ENCODE data around the gene COL4A2. TPM values are rescaled to one million over a fixed set of nuclear protein-coding genes. Genes with fewer than 3 reads are reported as not detected.

The COL4A2 gene
- total and polyA plus RNA-seq, 5 experiments from 2014 or later = not detected

DNA sequence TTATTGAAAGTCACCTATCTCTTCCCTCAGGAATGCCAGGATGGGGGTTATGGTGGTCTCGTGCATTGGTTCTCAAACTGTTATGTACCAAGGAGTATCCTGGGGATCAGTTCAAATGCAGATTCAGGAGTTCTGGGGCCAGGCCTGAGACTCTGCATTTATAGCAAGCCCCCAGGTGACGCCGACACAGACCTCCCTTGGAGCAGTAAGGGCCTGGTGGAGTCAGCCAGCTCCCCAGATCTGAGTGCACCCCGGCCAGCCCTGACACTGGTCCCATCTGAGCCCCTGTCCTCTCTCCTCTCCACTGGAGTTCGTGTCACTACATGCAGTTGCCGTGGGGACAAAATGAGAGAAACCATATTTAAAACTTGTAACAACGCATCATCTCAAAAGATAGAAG is 112.9 kb downstream of the COL4A2 start:
- no peak overlapping the region for H3K27ac Mint-ChIP-seq
- peaks cover 55 to 100% (median 75%) of the 10 kb centered on the region in 5 donors for H3K27me3 Mint-ChIP-seq
- peaks cover 9 to 14% (median 12%) of the 10 kb centered on the region in 4 donors for H3K4me1 Mint-ChIP-seq
- DNase-seq = no peak
- no peaks in the 10 kb centered on the region for H3K9me3 Mint-ChIP-seq
- no peak for ATAC-seq
- H3K4me3 Mint-ChIP-seq = no peak overlapping the region
- POLR2A ChIA-PET = no interaction called here
- no peaks in the 10 kb centered on the region for H3K36me3 Mint-ChIP-seq

DNA sequence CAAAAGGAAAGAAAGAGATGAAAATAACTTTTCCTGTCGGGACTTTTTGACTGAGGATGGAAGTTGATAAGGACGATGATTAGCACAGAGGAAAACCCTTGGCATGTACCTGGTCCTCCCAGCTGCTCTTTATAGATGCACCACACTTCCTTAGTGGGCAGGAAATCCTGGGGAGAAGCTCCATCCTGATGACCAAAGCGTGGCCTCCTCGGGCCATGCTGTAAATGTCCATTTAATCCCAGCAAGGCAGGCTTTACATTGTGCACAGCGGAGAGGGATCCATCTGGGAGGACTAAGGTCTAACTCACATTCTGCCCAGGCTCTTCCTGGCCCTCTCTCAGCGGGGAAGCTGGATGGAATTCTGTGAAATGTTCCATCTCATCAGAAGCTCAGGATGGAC is 113.5 kb downstream of the COL4A2 start:
- H3K27me3 Mint-ChIP-seq = peaks cover 57 to 100% (median 79%) of the 10 kb centered on the region in 5 donors
- peaks cover 9 to 14% (median 12%) of the 10 kb centered on the region in 4 donors for H3K4me1 Mint-ChIP-seq
- no peak overlapping the region for H3K4me3 Mint-ChIP-seq
- POLR2A ChIA-PET = no interaction called here
- H3K36me3 Mint-ChIP-seq = no peaks in the 10 kb centered on the region
- no peaks in the 10 kb centered on the region for H3K9me3 Mint-ChIP-seq
- no peak overlapping the region for H3K27ac Mint-ChIP-seq
- no peak for DNase-seq
- ATAC-seq = no peak

DNA sequence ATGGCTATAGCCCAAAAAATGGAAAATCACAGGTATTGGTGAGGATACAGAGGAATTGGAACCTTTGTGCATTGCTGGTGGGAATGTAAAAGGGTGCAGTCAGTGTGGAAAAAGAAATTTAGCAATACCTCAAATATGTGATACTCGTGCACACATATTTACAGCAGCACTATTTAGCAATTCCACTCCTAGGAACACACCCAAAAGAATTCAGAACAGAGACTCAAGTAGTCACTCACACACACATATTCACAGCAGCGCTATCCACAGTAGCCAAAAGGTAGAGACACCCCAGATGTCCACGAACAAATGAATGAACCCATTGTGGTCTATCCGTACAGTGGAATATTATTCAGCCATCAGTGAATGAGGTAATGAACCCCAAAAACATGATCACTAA is 114.0 kb downstream of the COL4A2 start:
- Mint-ChIP-seq H3K9me3 (no peaks in the 10 kb centered on the region), H3K36me3 (no peaks in the 10 kb centered on the region), H3K4me3 (peak overlapping the region in 1 of 10 donors; percentile 10), H3K27me3 (peaks cover 57 to 100% (median 81%) of the 10 kb centered on the region in 5 donors), H3K27ac (no peak overlapping the region), H3K4me1 (peaks cover 9 to 14% (median 12%) of the 10 kb centered on the region in 4 donors)
- DNase-seq (no peak), ATAC-seq (no peak)
- POLR2A ChIA-PET = no interaction called here

DNA sequence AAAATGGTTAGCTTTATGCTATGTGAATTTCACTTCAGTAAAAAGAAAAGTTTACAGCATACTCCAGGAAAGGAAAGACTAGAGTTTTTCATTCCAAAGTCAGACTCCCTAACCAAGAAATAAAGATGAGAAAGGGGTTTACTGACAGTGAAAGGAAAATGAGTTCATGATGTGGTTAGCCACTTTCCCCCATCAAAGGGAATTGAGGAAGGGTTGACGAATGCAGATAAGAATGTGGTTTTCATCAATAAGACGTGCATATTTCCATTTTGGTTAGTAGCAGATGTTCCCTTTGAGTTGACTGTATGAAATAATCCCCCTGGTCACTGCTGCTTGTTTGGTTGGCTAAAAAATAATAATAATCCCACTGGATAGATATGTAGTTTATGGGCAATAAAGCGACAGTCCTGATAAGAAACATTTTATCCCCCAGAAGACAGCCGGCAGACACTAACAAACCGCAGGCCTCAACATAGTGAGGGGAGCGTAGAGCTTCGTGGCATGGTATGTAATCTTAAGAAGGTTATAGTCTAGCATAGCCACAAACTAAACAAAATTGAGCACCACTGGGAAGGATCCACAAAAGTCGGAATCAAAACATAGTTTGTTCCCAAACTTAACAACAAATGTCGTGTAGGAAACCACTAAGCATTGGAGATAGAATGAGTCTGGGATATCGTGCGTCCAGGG is 114.8 kb downstream of the COL4A2 start:
- no peaks in the 10 kb centered on the region for H3K36me3 Mint-ChIP-seq
- peaks cover 9 to 14% (median 12%) of the 10 kb centered on the region in 4 donors for H3K4me1 Mint-ChIP-seq
- ATAC-seq = peak; percentile 46 to 72
- no peaks in the 10 kb centered on the region for H3K9me3 Mint-ChIP-seq
- H3K27me3 Mint-ChIP-seq = peaks cover 57 to 100% (median 85%) of the 10 kb centered on the region in 5 donors
- POLR2A ChIA-PET = no interaction called here
- peak overlapping the region in 1 of 10 donors; percentile 6 for H3K27ac Mint-ChIP-seq
- peak overlapping the region in 1 of 10 donors; percentile 10 for H3K4me3 Mint-ChIP-seq
- peak in 5 of 10 donors; percentile 7 to 52 (median 17) for DNase-seq

DNA sequence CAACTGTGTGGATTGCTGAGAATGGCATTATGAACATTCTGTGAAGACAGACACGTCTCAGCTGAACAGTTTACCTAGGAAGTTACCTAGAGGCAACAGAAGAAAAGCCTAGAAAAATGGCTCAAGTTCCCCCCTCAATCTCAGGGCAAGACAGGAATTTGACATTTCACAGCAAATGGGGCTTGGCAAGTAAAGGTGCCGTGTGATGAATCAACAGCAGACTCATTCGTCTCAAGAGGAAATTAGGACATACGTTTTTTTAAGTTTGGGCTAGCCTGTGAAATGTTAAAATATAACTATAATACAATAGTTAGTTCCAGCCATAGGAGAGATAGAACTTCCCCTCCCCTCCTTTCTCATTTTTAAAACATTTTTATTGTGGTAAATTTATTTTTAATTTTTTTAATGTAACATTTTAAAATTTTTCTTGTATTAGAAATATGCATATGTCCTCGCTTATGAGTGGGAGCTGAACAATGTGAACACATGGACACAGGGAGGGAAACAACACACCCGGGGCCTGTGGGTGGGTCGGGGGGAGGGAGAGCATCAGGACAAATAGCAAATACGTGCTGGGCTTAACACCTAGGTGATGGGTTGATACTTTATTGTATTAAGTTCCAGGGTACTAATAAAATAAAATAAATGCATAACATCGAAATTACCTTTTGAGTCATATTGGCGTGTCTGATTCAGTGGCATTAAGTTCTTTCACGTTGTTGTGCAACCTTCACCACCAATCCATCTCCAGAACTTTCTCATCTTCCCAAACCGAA is 116.0 kb downstream of the COL4A2 start:
- H3K4me1 Mint-ChIP-seq = peaks cover 9 to 14% (median 12%) of the 10 kb centered on the region in 4 donors
- no peak overlapping the region for H3K4me3 Mint-ChIP-seq
- DNase-seq (no peak), ATAC-seq (no peak)
- H3K36me3 Mint-ChIP-seq = no peaks in the 10 kb centered on the region
- H3K9me3 Mint-ChIP-seq = no peaks in the 10 kb centered on the region
- H3K27me3 Mint-ChIP-seq = peaks cover 51 to 98% (median 82%) of the 10 kb centered on the region in 5 donors
- H3K27ac Mint-ChIP-seq = no peak overlapping the region
- POLR2A ChIA-PET = no interaction called here

DNA sequence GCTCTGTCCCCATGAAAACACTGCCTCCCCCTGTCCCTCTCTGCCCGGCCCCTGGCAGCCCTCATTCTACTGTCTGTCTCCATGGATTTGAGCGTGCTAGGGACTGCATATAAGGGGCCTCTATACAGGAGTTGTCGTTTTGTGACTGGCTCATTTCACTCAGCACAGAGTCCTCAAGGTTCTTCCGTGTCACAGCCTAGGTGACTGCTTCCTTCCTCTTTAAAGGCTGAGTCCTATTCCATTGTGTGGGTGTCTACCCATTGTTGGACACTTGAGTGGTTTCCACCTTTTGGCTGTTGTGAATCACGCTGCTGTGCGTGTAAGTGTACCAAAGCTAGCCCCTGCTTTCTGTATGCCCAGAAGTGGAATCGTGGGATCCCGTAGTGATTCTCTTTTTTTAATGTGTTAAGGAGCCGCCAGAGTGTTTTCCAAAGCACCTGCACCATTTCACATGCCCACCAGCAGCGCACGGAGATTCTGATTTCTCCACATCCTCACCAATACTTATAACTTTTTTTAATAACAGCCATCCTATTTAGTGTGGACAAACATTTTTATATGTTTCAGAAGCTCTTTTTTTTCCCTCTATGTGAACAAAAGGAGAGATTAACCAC is 116.7 kb downstream of the COL4A2 start:
- Mint-ChIP-seq H3K27ac (peak overlapping the region in 1 of 10 donors; percentile 42), H3K4me1 (peaks cover 9 to 14% (median 12%) of the 10 kb centered on the region in 4 donors), H3K27me3 (peaks cover 52 to 98% (median 80%) of the 10 kb centered on the region in 5 donors), H3K9me3 (no peaks in the 10 kb centered on the region), H3K4me3 (no peak overlapping the region), H3K36me3 (no peaks in the 10 kb centered on the region)
- POLR2A ChIA-PET = no interaction called here
- DNase-seq = no peak
- no peak for ATAC-seq

DNA sequence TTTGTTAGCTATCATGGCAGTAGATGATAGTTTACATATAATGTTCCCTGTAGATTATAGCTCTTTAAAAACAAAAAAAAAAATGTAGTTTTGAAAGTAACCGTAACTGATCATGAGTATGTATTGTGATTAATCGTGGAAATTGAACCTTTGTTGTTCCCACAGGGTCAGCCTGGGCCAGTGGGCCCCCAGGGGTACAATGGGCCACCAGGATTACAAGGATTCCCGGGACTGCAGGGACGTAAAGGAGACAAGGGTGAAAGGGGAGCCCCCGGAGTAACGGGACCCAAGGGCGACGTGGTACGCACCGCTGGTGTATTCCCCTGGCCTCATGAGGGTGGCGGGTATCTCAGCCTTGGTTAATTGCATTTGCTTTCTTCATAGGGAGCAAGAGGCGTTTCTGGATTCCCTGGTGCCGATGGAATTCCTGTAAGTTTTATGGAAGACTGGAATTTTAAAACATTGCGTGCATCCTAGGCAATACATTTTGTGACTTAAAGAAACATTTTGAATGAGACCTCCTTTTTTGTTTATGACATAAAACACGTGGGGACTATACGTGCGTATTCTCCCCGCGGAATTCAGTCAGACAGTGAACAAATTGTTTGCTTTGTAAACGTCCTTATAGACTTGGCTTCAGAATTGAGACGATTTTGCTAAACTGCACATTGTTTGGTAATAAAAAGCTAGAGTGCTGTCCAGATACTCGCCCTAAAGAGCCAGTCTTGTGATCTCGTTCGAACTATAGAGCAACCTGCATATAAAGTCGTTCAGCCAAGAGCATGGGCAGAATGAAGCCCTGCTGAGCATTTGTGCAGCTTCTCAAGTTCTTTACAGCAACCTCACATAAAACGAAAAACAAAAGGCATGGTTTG is 117.7 kb downstream of the COL4A2 start:
- H3K4me3 Mint-ChIP-seq = no peak overlapping the region
- peaks cover 9 to 14% (median 12%) of the 10 kb centered on the region in 4 donors for H3K4me1 Mint-ChIP-seq
- H3K27ac Mint-ChIP-seq = no peak overlapping the region
- H3K9me3 Mint-ChIP-seq = no peaks in the 10 kb centered on the region
- no peaks in the 10 kb centered on the region for H3K36me3 Mint-ChIP-seq
- POLR2A ChIA-PET = no interaction called here
- peaks cover 45 to 98% (median 75%) of the 10 kb centered on the region in 5 donors for H3K27me3 Mint-ChIP-seq
- ATAC-seq = no peak
- DNase-seq = no peak

DNA sequence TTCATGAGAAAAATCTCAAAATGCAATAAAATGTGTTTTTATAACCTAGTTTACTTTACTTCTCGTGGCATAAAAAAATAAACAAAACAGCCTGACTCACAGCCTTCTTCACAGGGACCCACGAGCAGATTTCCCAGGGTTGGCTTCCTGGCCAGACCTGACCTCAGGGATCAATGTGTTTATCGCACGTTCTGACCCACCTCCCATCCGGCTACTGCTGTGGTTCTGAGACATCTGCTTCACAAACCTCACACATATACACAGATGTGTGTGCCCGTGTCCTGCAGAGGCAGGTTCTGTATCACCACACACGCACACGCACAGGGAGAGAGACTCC is 118.3 kb downstream of the COL4A2 start:
- Mint-ChIP-seq H3K9me3 (no peaks in the 10 kb centered on the region), H3K27me3 (peaks cover 42 to 98% (median 70%) of the 10 kb centered on the region in 5 donors), H3K27ac (peak overlapping the region in 1 of 10 donors; percentile 34), H3K4me1 (peaks cover 9 to 14% (median 12%) of the 10 kb centered on the region in 4 donors), H3K36me3 (no peaks in the 10 kb centered on the region), H3K4me3 (no peak overlapping the region)
- no peak for ATAC-seq
- POLR2A ChIA-PET = no interaction called here
- no peak for DNase-seq

DNA sequence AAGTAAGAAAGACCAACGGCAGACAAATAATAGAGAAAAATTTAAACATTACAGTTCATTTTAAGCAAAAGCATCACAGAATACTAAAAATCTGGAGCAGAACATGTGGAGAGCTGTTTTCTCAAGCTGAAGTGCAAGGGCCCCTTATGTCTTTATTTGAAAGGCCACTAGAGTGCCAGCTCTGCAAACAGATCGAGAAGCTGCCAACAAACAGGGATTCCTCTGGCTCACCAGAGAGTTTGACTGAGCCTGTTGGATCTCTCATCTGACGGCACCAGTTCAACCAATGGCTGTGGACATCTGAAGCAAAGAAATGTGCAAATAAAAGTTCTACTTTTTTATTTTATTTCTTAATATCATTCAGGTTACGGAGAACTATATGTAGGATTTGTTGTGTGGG is 119.7 kb downstream of the COL4A2 start:
- H3K27me3 Mint-ChIP-seq = peaks cover 36 to 98% (median 68%) of the 10 kb centered on the region in 5 donors
- POLR2A ChIA-PET = no interaction called here
- DNase-seq (no peak), ATAC-seq (no peak)
- peaks cover 3 to 6% (median 5%) of the 10 kb centered on the region in 4 donors for H3K4me1 Mint-ChIP-seq
- no peaks in the 10 kb centered on the region for H3K36me3 Mint-ChIP-seq
- no peaks in the 10 kb centered on the region for H3K9me3 Mint-ChIP-seq
- no peak overlapping the region for H3K27ac Mint-ChIP-seq
- no peak overlapping the region for H3K4me3 Mint-ChIP-seq

DNA sequence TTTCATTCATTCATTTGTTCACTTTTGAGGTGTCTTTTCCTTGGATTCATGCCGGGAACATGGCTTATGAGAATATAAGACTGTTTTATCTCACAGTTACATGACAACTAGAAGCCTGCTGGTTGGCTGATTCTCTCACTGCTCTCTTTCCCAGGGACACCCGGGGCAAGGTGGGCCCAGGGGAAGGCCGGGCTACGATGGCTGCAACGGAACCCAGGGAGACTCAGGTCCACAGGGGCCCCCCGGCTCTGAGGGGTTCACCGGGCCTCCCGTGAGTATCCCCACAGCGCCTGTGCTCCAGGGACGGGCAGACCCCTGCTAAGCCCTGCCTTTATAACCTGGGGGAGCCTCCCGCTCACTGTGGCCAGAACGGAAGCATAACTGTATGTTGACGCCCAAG is 121.2 kb downstream of the COL4A2 start:
- POLR2A ChIA-PET = no interaction called here
- H3K27me3 Mint-ChIP-seq = peaks cover 34 to 98% (median 64%) of the 10 kb centered on the region in 5 donors
- DNase-seq (no peak), ATAC-seq (no peak)
- H3K27ac Mint-ChIP-seq = no peak overlapping the region
- H3K4me1 Mint-ChIP-seq = no peaks in the 10 kb centered on the region
- no peaks in the 10 kb centered on the region for H3K9me3 Mint-ChIP-seq
- H3K36me3 Mint-ChIP-seq = no peaks in the 10 kb centered on the region
- no peak overlapping the region for H3K4me3 Mint-ChIP-seq

DNA sequence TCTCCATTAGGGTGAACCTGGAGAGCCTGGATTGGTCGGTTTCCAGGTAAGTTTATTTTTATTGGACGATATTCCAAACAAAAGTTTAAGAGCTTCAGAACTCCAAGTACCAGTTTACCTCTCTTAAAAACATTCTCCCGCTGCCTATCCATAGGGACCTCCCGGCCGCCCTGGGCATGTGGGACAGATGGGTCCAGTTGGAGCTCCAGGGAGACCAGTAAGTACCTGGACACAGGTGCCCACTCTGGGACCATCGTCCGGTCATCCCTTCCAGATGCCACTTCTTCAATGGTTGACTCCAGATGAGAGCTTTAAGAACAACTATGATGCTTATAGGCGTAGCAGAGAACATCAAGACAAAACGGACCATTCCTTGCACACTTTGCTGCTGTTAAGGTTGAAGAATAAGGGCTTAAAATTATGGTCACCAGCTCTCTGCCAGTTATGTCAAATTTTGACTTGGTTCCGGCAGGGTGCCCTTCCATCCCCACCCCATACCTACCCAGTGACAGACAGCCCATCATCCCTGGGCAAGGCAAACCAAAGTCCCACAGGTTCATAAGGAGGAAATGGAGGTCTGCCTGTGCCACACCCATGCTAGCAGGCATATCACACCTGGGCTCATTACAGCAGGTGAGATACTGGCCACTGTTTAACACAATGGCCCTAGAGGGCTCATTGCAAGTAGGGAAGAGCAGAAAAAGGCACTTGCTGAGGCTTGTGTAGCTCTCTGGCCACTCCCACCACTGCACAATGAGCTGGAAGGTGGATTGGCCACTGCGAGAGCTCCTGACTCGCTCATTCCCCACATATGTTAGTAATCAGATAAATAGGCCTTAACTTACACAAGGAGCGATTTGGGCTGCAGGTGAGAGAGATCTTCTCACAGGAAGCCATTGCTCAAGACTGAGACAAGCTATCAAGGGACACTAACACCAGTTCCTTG is 123.6 kb downstream of the COL4A2 start:
- H3K4me1 Mint-ChIP-seq = no peaks in the 10 kb centered on the region
- POLR2A ChIA-PET = no interaction called here
- DNase-seq = no peak
- H3K36me3 Mint-ChIP-seq = no peaks in the 10 kb centered on the region
- ATAC-seq = no peak
- H3K27me3 Mint-ChIP-seq = peaks cover 21 to 92% (median 46%) of the 10 kb centered on the region in 5 donors
- no peak overlapping the region for H3K27ac Mint-ChIP-seq
- H3K4me3 Mint-ChIP-seq = peak overlapping the region in 1 of 10 donors; percentile 40
- H3K9me3 Mint-ChIP-seq = no peaks in the 10 kb centered on the region
